ENCODE data around the gene DYNLT1. TPM values are rescaled to one million over a fixed set of nuclear protein-coding genes. Genes with fewer than 3 reads are reported as not detected.

Gene DYNLT1
- total RNA-seq, 1 experiment from 2014 or later = 96.6 TPM

- Mint-ChIP-seq H3K4me3 (ENCODE audit: unreplicated experiment) (no peak overlapping the region), H3K36me3 (ENCODE audit: insufficient read depth, unreplicated experiment) (peaks cover 58% of the 10 kb centered on the region), H3K27me3 (ENCODE audit: insufficient read depth, unreplicated experiment) (no peaks in the 10 kb centered on the region), H3K4me1 (ENCODE audit: low read depth, unreplicated experiment) (peaks cover 7% of the 10 kb centered on the region), H3K27ac (ENCODE audit: unreplicated experiment) (no peak overlapping the region), H3K9me3 (ENCODE audit: unreplicated experiment) (no peaks in the 10 kb centered on the region)
- POLR2A ChIA-PET = no interaction called here
- Histone ChIP-seq H3K4me1 (no peaks in the 10 kb centered on the region), H3K36me3 (ENCODE audit: control insufficient read depth, insufficient read depth, low read length) (peaks cover 4% of the 10 kb centered on the region), H3K9me3 (no peaks in the 10 kb centered on the region), H3K4me3 (ENCODE audit: low read depth, low read length) (no peak overlapping the region), H3K27me3 (replicated peaks; ENCODE audit: control insufficient read depth, insufficient read depth, low read length) (no peaks in the 10 kb centered on the region; the same call in 1 of the 2 replicates)
- intact Hi-C loops (cut with micrococcal nuclease; ENCODE audit: unreplicated experiment) = no loop called here
- BruUV-seq (replicated peaks) = no TSS peak
- CTCF ChIA-PET = no interaction called here
- no peak for DNase-seq
- TF ChIP-seq, protein P1, sequence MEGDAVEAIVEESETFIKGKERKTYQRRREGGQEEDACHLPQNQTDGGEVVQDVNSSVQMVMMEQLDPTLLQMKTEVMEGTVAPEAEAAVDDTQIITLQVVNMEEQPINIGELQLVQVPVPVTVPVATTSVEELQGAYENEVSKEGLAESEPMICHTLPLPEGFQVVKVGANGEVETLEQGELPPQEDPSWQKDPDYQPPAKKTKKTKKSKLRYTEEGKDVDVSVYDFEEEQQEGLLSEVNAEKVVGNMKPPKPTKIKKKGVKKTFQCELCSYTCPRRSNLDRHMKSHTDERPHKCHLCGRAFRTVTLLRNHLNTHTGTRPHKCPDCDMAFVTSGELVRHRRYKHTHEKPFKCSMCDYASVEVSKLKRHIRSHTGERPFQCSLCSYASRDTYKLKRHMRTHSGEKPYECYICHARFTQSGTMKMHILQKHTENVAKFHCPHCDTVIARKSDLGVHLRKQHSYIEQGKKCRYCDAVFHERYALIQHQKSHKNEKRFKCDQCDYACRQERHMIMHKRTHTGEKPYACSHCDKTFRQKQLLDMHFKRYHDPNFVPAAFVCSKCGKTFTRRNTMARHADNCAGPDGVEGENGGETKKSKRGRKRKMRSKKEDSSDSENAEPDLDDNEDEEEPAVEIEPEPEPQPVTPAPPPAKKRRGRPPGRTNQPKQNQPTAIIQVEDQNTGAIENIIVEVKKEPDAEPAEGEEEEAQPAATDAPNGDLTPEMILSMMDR (IDR thresholded peaks at IDR 0.05; ENCODE audit: insufficient read depth in 1 of 2, low read depth in 1 of 2, low read length in 1 of 2, severe bottlenecking in 1 of 2, unreplicated experiment in 1 of 2) = no peak
Measured at GRCh38 chr6:158628542-158628941, 16.0 kb downstream of the DYNLT1 start.

GRCh38 chr6:158627940-158628211, 16.7 kb downstream of the DYNLT1 start:
- no peaks in the 10 kb centered on the region for H3K27me3 Mint-ChIP-seq (ENCODE audit: insufficient read depth, unreplicated experiment)
- TF ChIP-seq, protein P1 (IDR thresholded peaks at IDR 0.05; ENCODE audit: insufficient read depth in 1 of 2, low read depth in 1 of 2, low read length in 1 of 2, severe bottlenecking in 1 of 2, unreplicated experiment in 1 of 2) = no peak
- Histone ChIP-seq H3K27me3 (replicated peaks; ENCODE audit: control insufficient read depth, insufficient read depth, low read length) (no peaks in the 10 kb centered on the region; the same call in 1 of the 2 replicates), H3K9me3 (no peaks in the 10 kb centered on the region), H3K36me3 (ENCODE audit: control insufficient read depth, insufficient read depth, low read length) (peaks cover 4% of the 10 kb centered on the region), H3K4me1 (no peaks in the 10 kb centered on the region), H3K4me3 (ENCODE audit: low read depth, low read length) (no peak overlapping the region)
- POLR2A ChIA-PET = no interaction called here
- no peak overlapping the region for H3K4me3 Mint-ChIP-seq (ENCODE audit: unreplicated experiment)
- CTCF ChIA-PET = no interaction called here
- no peak overlapping the region for H3K27ac Mint-ChIP-seq (ENCODE audit: unreplicated experiment)
- peaks cover 7% of the 10 kb centered on the region for H3K4me1 Mint-ChIP-seq (ENCODE audit: low read depth, unreplicated experiment)
- no peak for DNase-seq
- intact Hi-C loops (cut with micrococcal nuclease; ENCODE audit: unreplicated experiment) = no loop called here
- H3K36me3 Mint-ChIP-seq (ENCODE audit: insufficient read depth, unreplicated experiment) = peaks cover 64% of the 10 kb centered on the region
- H3K9me3 Mint-ChIP-seq (ENCODE audit: unreplicated experiment) = no peaks in the 10 kb centered on the region
- BruUV-seq (replicated peaks) = no TSS peak

DNA sequence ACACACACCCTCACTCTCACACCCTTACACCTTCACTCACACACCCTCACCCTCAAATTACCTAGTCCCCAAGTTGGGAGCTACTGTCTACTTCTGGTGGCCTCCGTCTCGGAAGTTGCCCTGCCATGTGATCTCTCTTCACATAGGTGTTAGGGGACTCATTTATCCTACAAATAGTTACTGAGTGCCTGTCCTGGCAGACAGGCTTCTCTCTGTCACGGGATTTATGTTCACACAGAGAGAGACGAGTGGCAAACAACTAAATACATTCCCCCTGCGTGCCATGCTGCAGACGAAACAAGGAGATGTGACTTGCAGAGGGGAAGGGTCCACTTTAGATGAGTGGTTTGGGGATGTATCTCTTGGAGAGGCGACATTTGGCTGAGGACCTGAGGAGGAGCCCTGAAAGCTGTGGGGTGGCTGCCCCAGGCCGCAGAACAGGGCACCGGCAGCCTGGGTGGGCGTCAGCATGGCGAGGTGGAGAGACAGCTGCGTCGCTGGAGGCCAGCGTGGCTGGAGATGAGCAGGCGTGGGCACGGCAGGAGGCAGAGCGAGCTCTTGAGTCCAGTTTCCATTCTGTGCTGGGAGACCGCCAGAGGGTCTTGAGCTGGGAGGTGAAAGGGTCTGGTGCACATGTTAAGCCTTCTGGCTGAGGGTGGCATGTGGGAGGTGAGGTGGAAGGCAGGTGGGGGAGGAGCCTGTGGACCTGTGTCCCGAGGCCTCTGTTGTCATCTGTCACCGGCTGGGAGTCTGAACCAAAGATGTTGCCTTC, 17.2 kb downstream of the DYNLT1 start:
- ChIA-PET CTCF (no interaction called here), POLR2A (no interaction called here)
- no peaks in the 10 kb centered on the region for H3K9me3 ChIP-seq
- Mint-ChIP-seq H3K4me3 (ENCODE audit: unreplicated experiment) (no peak overlapping the region), H3K36me3 (ENCODE audit: insufficient read depth, unreplicated experiment) (peaks cover 70% of the 10 kb centered on the region), H3K9me3 (ENCODE audit: unreplicated experiment) (no peaks in the 10 kb centered on the region), H3K4me1 (ENCODE audit: low read depth, unreplicated experiment) (peaks cover 7% of the 10 kb centered on the region), H3K27ac (ENCODE audit: unreplicated experiment) (no peak overlapping the region), H3K27me3 (ENCODE audit: insufficient read depth, unreplicated experiment) (no peaks in the 10 kb centered on the region)
- TF ChIP-seq, protein P1 (IDR thresholded peaks at IDR 0.05; ENCODE audit: insufficient read depth in 1 of 2, low read depth in 1 of 2, low read length in 1 of 2, severe bottlenecking in 1 of 2, unreplicated experiment in 1 of 2) = no peak
- H3K4me3 ChIP-seq (ENCODE audit: low read depth, low read length) = no peak overlapping the region
- no TSS peak for BruUV-seq (replicated peaks)
- H3K36me3 ChIP-seq (ENCODE audit: control insufficient read depth, insufficient read depth, low read length) = peaks cover 4% of the 10 kb centered on the region
- H3K27me3 ChIP-seq (replicated peaks; ENCODE audit: control insufficient read depth, insufficient read depth, low read length) = no peaks in the 10 kb centered on the region; the same call in 1 of the 2 replicates
- intact Hi-C loops (cut with micrococcal nuclease; ENCODE audit: unreplicated experiment) = no loop called here
- H3K4me1 ChIP-seq = no peaks in the 10 kb centered on the region
- DNase-seq = no peak
